Amniotic stem cell (primary cell): ENCODE measurements around the gene PLCB1.
"Not testable (repeated sequence)": the region's sequence is repeated elsewhere in the genome, so short reads cannot be mapped to it uniquely, and the experiment has no call there.

Source experiments
- DNase-seq: peaks from one replicate; lab custom pipeline; 2025; lab: John Stamatoyannopoulos, UW

The PLCB1 gene

DNA sequence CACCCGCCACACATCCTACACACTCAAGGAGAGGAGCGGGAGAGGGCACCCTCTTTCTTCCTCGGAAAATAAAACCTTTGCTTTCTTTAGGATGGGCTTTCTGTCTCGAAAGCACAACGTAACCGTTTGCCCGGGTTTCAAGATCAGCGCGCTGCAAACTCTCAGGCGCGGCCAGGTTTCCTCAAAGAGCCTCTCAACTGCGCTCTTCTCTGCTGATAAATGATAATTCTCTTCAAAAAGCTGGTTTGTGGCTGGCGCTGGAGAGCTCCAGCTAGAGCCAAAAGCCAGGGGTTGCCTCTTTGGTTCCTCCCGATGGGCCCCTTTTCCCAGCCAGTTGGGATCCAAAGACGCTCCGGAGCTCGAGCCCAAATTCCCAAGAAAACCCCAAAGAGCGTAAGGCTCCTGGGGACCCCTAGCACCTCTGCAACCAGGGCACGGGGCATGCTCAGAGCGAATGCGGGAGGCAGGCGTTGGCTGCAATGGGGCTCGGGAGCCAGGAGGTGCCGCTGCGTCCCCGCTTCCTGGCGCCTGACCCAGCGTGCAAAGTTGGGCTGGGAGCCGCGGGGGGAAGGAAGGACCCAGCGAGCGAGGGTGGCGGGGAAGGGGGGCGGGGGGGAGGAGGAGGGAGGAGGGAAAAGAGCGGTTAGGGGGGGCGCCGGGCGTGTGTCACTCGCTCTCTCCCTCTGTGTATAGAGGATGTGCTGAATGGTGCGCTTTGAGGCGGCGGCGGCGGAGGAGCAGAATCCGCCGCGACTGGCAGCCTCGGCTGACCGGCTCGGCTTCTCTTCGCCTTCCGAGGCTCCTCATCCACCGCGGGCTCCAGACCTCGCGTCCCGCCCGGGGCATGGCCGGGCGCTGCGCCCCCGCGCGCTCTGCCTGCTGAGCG, at the start of gene PLCB1:
Gene PLCB1 (plus strand): TSS at position 669 of the 886 bp plus-strand sequence. CDS start 386 bp downstream, outside the sequence.
- DNase-seq: peak; percentile 79

GRCh38 chr20:8082989-8083388, 49.1 kb upstream of the PLCB1 start:
- no peak for DNase-seq

DNA sequence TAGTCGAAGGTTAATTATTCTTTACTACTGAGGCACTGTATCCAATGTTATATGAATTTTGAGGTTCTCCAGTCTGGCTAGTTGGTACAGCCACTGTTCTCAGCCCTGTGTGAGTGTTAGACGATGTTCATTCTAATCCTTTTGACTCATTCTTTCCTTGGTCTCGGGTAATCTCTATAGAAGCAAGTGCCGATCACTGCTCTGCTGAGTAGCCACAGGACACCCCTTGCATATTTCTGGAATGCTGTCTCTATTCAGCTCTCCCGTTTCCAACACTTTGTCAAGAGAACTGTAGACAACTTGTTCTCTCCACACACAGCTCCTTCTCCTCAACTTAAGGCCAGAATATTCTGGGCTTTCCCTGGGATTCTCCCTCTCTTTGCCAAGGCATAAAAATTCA, 42.4 kb upstream of the PLCB1 start:
- DNase-seq: no peak

- DNase-seq: no peak
Measured at GRCh38 chr20:8094415-8094818, 37.6 kb upstream of the PLCB1 start.

DNA sequence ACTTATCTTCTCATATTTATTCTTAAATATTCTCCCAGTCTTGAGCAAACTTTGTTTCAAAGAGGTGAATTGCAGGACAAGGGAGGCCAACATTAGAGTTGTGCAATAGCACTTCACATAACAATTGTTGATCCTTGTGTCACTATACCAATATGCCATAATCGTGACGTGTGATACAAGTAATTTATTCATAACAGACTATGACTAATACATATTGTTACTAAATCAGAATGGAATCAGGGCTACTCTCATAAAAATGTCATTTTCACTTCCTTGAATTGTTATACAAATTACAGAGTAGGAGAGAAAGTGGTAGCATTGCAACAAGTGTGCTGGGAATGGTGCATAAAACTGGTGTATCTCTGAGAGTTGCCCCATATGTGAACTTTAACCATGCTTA, 37.2 kb upstream of the PLCB1 start:
- DNase-seq: no peak

- DNase-seq: no peak
Measured at GRCh38 chr20:8095648-8096572, 36.2 kb upstream of the PLCB1 start.

GRCh38 chr20:8097307-8097706, 34.8 kb upstream of the PLCB1 start:
- no peak for DNase-seq

GRCh38 chr20:8104252-8104651, 27.8 kb upstream of the PLCB1 start:
- DNase-seq: no peak

- not testable (repeated sequence) for DNase-seq
Measured at GRCh38 chr20:8114612-8115011, 17.5 kb upstream of the PLCB1 start.

- no peak for DNase-seq
Measured at GRCh38 chr20:8115436-8115835, 16.6 kb upstream of the PLCB1 start.

GRCh38 chr20:8116067-8116811, 15.8 kb upstream of the PLCB1 start:
- no peak for DNase-seq

DNA sequence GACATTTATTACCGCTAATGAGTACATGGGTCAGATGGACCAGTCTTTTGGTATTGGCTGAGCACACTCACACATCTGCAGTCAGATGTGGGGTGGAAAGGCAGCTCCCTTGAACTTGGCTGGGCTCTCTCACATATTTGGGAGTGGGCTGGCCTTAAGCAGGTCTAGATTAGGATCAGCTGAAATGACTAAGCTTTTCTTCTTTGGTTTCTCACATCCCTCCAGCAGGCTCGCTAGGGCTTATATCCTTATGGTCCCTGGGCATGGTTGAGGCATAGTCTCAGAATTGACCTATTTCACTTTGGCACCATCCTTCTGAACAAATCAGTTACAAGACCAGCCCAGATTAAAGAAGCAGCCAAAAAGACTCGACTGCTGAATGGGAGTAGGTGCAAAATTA, 14.4 kb upstream of the PLCB1 start:
- no peak for DNase-seq

- DNase-seq: no peak
Measured at GRCh38 chr20:8118039-8118438, 14.0 kb upstream of the PLCB1 start.

- no peak for DNase-seq
Measured at GRCh38 chr20:8118760-8119159, 13.3 kb upstream of the PLCB1 start.

DNA sequence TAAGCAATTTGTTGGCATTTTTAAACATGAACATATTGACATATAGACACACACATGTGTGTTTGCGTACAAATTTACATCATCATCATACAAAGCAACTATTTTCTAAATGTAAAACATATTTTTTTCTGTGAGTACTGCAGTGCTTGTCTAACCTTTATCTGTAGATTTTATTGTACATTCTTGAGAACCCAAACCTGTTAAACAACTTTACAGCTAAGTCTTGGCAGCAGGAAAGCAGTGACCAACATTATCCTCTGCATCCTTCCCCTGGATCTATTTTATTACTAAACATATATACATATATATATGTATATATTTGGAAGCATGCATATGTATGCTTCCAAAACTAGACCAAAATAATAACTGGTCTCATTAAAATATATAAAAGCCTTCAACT, 10.4 kb upstream of the PLCB1 start:
- no peak for DNase-seq

- no peak for DNase-seq
Measured at GRCh38 chr20:8124639-8125038, 7.4 kb upstream of the PLCB1 start.

DNA sequence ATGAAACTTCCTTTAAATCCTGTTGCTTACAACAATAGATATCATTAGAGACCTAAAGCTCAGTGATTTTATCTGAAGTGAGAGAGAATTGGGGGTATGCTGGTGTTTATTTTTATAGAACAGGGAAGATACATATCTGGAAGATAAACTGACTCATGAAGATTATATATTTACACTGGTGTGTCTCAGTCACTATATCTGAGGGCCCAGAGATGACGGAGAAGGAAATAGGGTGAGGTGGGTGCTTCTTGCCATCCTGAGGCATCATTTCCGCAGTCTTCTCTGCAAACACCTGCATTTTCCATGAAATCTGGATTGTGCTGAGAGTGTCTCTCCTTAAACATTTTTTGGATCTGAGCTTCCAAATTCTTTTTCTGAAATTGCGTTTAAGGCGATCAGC, 5.9 kb upstream of the PLCB1 start:
- DNase-seq: no peak

DNA sequence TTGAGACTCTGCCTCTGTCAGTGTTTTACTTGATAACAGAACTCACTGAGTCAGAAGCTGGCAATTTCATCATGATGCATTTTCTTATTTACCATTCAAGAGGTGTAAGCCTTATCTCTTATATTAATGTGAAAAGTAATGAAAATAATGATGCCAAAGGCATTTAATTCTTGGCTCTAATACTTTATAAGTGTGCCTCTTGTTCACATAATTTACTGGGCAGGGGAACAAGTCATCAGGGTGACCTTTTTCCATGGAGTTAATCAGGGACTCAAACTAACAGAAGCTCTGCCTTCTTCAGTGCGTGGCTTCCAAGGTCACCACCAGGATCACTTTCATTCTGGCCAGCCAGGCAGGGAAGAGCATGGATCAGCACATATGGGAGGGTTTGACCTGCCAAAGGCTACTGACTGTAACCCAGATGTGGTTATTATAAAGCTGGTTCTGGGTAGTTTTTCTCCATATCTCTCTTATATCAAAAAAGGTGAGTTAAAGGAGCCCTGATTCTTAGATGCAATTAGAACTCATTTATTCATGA, 5.2 kb upstream of the PLCB1 start:
- DNase-seq: no peak

GRCh38 chr20:8127553-8128255, 4.4 kb upstream of the PLCB1 start:
- DNase-seq: no peak

GRCh38 chr20:8128291-8129060, 3.6 kb upstream of the PLCB1 start:
- DNase-seq: no peak
